Myocyte (in vitro differentiated cells): ENCODE measurements around the gene P2RX4. TPM values are rescaled to one million over a fixed set of nuclear protein-coding genes. Genes with fewer than 3 reads are reported as not detected.
"Not testable (repeated sequence)": the region's sequence is repeated elsewhere in the genome, so short reads cannot be mapped to it uniquely, and the experiment has no call there.

Experiments used
- DNase-seq: peaks from one replicate; pipeline ENCODE4 v3.0.0-alpha.2; 2012; ENCODE audit warnings: low read depth
- total RNA-seq: library from RNA; depleted of rRNA; stranded (reverse); fragments of >200 nt; gene quantifications from 2 replicates; pipeline ENCODE4 v1.2.3, GENCODE V29; 2014

Gene P2RX4
- total RNA-seq, 1 donor from 2014 or later, result 6.0 TPM

DNA sequence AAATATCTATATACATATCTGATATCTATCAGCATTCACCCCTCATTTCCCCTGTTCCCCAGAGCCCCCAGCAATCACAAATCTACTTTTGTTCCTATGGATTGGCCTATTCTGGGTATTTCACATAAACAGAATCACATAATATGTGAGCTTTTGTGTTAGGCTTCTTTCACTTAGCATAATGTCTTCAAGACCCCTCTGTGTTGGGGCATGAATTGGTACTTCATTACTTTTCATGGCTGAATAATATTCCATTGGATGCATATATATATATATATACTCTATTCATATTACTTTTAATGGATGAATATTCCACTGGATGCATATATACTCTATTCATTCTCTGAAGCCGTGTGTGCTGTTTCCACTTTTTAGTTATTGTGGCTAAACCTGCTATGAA, 57.9 kb downstream of the P2RX4 start:
- DNase-seq, result no peak

GRCh38 chr12:121273364-121273896, 63.5 kb downstream of the P2RX4 start:
- DNase-seq, result no peak

GRCh38 chr12:121274036-121274763, 64.3 kb downstream of the P2RX4 start:
- DNase-seq, result no peak

DNA sequence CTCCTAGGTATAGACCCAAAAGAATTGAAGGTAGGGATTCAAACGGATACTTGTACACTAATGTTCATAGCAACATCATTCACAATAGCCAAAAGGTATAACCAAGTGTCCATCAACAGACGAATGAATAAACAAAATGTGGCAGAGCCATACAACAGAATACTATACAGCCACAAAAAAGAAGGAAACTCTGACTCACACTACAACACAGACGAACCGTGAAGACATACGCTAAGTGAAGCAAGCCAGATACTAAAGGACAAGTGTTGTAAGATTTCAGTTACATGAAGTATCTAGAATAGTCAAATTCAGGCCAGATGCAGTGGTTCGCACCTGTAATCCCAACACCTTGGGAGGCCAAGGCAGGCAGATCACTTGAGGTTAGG, 67.4 kb downstream of the P2RX4 start:
- no peak for DNase-seq

DNA sequence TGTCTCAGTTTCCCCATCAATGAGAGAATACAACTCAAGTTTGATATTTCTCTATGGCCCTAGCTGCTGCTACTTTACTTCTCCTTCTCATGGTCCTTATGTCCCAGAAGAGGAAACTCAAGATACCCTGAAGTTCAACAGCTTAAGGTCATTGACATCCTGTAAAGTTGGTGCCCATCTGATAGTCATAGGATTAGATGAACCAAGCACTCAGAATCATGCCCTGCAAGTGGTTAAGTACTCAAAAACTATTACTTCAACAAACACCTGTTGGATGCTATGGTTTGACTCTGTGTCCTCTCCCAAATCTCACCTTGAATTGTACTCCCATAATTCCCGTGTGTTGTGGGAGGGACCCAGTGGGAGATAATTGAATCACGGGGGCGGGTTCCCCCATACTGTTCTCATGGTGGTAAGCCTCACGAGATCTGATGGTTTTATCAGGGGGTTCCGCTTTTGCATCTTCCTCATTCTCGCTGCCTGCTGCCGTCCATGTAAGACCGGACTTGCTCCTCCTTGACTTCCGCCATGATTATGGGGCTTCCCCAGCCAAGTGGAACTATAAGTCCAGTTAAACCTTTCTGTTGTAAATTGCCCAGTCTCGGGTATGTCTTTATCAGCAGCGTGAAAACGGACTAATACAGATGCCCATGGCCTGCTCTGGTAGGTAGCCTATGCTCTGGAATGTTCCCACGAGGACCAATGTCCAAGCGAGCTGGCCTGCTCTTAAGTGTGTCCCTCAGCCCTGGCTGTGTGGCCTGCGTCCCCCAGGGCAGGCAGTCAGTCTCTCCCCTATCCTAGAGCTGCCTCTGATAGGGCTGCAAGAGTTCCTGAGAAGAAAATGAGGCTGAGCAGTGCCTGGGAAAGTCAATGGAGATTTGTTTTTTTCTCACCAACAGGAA, 68.5 kb downstream of the P2RX4 start:
- no peak for DNase-seq

DNA sequence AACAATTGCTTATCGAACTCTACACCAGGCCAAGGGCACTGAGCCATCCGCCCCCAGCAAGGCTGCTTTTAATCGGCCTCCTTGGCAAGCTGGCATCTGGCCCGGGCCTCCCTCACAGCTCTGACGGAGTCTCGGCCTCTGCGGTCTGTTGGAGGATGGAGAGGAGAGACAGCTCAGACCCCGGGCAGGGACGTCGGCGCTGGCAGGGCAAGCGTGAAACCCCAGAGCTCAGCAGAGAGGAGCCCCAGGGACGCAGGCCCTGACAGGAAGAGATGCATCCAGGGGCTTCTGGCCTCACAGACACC, 69.1 kb downstream of the P2RX4 start:
- DNase-seq, result no peak

DNA sequence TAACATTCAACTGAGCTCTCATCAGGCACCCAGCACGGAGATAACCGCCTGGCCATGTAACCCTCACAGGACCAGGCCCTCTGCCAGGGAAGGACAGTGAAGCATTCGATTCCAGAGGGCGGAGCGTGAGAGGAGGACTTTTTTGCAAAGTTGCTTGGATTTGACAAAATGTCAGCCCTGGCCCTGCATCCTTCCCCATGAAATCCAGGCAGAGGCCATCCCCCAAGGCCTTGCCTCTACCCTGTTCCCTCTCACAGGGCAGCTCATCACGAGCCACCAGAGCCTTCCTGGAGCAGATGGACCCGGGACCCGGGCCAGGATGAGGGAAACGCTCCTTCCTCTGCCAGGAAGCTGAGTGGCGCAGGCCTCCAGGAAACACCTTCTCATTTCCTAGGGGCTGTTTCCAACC, 69.6 kb downstream of the P2RX4 start:
- DNase-seq, result no peak

GRCh38 chr12:121280531-121280930, 70.6 kb downstream of the P2RX4 start:
- not testable (repeated sequence) for DNase-seq

GRCh38 chr12:121281116-121281515, 71.2 kb downstream of the P2RX4 start:
- not testable (repeated sequence) for DNase-seq

DNA sequence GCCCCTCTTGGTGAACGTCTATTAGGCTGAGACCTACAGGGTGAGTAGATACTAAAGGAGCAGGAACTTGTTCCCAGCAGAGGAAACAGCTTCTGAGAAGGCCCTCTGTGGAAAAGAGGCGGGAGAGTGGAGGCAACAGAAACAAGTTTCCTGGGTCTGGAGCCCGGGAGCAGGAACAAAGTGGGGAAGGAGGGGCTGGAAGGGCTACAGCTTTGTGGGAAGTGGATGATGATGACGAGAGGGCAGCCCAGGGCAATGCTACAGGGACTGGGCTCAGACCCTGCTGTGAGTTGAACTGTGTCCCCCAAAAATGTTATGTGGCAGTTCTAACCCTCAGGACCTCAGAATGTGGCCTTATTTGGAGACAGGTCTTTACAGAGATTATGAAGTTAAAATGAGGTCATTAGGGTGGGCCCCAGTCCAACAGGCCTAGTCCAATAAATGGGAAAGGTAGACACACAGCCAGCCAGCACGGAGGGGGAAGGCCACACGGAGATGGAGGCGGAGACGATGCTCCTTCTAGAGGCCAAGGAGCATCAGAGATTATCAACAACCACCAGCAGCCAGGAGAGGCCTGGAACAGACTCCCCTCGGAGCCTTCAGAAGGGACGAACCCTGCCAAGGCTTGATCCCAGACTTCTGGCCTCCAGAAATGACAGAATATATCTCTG, 72.3 kb downstream of the P2RX4 start:
- no peak for DNase-seq

GRCh38 chr12:121282910-121283309, 73.0 kb downstream of the P2RX4 start:
- DNase-seq, result not testable (repeated sequence)

DNA sequence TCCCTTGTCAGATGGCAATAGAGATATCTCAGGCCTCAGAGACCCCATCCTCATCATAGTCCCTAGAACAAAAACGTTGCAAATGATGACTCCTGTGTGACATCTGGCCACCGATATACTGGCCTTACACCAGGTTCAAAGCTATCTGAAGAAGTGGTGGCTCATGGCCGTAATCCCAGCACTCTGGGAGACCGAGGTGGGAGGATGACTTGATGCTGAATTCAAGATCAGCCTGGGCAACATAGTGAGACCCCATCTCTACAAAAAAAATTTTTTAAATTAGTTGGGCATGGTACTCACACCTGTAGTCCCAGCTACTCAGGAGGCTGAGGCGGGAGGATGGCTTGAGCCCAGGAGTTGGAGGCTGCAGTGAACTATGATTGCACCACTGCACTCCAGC, 73.5 kb downstream of the P2RX4 start:
- DNase-seq, result no peak

Other genes with a start within 250 kb of the P2RX4 start
- not detected in 2 replicates for gene HNF1A, start 231.6 kb upstream of the P2RX4 start, total RNA-seq
- gene C12orf43, start 193.6 kb upstream of the P2RX4 start, total RNA-seq, result 7.2 and 9.8 TPM in 2 replicates
- gene OASL, start 170.9 kb upstream of the P2RX4 start, total RNA-seq, result 0.68 and 1.2 TPM in 2 replicates
- gene P2RX7, start 77.3 kb upstream of the P2RX4 start, total RNA-seq, result 0.11 and 0.21 TPM in 2 replicates
- gene CAMKK2, start 86.6 kb downstream of the P2RX4 start, total RNA-seq, result 10.6 and 20.5 TPM in 2 replicates
- 136 and 170 TPM in 2 replicates for gene ANAPC5, start 142.3 kb downstream of the P2RX4 start, total RNA-seq
- gene RNF34, start 190.0 kb downstream of the P2RX4 start, total RNA-seq, result 26.1 and 41.2 TPM in 2 replicates